ENCODE measurements around the gene FOXP1. TPM values are rescaled to one million over a fixed set of nuclear protein-coding genes. Genes with fewer than 3 reads are reported as not detected.
A peak's percentile ranks its signal among the peaks of the same experiment; 100 is the strongest.

The FOXP1 gene
- polyA plus RNA-seq, 4 donors: 4.9 to 66.5 (median 15.3) TPM

DNA sequence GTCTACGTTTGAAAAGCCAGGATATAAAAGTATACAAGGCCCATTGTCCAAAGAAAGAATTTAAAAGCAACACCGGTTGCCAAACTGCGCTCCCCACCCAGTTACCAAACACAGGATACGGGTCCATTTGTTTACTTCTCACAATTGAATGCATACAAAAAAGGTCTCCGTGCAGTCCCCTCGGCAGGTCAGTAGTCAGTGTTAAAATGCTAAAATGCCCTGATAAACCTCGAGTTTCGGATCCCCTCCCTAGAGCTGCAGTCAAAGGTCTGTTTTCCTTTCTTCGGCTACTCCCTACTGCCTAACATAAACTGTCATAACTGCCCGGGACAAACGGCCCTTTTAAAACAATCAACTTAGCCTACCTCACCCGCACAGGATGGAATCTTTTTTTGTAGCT is 534.6 kb downstream of the FOXP1 start:
- Histone ChIP-seq H3K27me3 (ENCODE audit: control insufficient read depth in 3 of 3, insufficient read depth in 3 of 3, low read length in 3 of 3) (no peaks in the 10 kb centered on the region), H3K36me3 (ENCODE audit: control insufficient read depth in 3 of 3, insufficient read depth in 2 of 3, low read depth in 1 of 3, low read length in 3 of 3) (peaks cover 12 to 27% (median 14%) of the 10 kb centered on the region in 3 donors), H3K9me3 (ENCODE audit: control insufficient read depth in 2 of 2, insufficient read depth in 1 of 2, low read depth in 1 of 2, low read length in 1 of 2) (no peaks in the 10 kb centered on the region), H3K27ac (ENCODE audit: low read depth in 1 of 3, low read length in 2 of 3) (peak overlapping the region; percentile 24 to 81 (median 62)), H3K4me1 (ENCODE audit: control insufficient read depth in 3 of 3, insufficient read depth in 2 of 3, low read depth in 1 of 3, low read length in 2 of 3) (peaks cover 8 to 46% (median 20%) of the 10 kb centered on the region in 3 donors), H3K4me3 (ENCODE audit: low read depth in 1 of 3, low read length in 3 of 3) (no peak overlapping the region)
- no peak for FAIRE-seq
- peak; percentile 50 to 69 for DNase-seq
- 14 to 41% (median 37%) methylated on average over 12 of the region's 12 CpGs for WGBS, 3 donors

DNA sequence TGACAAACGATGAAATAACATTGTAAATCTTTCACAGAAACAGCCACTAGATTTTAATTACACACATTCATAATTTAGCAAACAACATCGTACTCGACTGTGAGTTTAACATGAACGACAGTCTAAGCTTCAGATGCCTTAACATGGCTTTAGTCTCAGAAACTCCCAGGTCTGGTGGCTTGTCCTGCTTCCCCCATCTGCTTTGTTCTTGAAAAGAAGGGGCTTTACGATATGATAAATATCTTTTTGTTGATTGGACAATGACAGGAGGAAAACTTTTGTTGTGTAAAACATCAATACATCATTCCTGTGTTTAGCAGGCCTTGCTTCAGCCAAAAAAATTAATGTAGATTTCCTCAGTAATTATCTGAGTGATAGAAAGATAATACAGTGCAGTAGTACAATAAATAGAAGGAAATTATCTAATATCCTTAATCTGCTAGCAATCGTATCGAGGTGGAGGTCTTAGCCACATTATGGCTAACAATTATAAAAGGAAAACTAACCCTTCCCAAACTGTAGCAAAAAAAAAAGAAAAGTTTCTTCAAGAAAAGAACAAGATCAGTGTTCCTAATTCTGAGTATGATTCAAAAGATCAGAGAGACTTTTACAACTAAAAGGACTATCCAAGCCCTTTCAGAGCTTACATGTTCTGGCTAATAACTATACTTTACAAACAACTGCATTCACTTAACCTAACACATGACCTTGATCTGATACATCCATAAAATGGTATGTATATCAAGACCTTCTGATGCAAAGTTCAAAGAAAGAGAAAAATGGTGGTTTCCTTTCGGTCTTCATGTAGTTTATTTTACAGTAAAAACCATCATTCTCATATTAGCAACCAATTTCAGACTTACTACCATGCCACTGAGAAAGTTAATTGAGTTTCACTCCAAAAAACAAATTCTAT is 535.7 kb downstream of the FOXP1 start:
- WGBS, 3 donors: 71 to 79% (median 77%) methylated on average over 8 of the region's 8 CpGs
- H3K4me3 ChIP-seq (ENCODE audit: low read depth in 1 of 3, low read length in 3 of 3): no peak overlapping the region
- no peaks in the 10 kb centered on the region for H3K9me3 ChIP-seq (ENCODE audit: control insufficient read depth in 2 of 2, insufficient read depth in 1 of 2, low read depth in 1 of 2, low read length in 1 of 2)
- FAIRE-seq (no peak), DNase-seq (no peak)
- H3K27ac ChIP-seq (ENCODE audit: low read depth in 1 of 3, low read length in 2 of 3): peak overlapping the region in 1 of 3 donors; percentile 81
- peaks cover 8 to 45% (median 20%) of the 10 kb centered on the region in 3 donors for H3K4me1 ChIP-seq (ENCODE audit: control insufficient read depth in 3 of 3, insufficient read depth in 2 of 3, low read depth in 1 of 3, low read length in 2 of 3)
- no peaks in the 10 kb centered on the region for H3K27me3 ChIP-seq (ENCODE audit: control insufficient read depth in 3 of 3, insufficient read depth in 3 of 3, low read length in 3 of 3)
- peaks cover 8 to 22% (median 16%) of the 10 kb centered on the region in 3 donors for H3K36me3 ChIP-seq (ENCODE audit: control insufficient read depth in 3 of 3, insufficient read depth in 2 of 3, low read depth in 1 of 3, low read length in 3 of 3)

DNA sequence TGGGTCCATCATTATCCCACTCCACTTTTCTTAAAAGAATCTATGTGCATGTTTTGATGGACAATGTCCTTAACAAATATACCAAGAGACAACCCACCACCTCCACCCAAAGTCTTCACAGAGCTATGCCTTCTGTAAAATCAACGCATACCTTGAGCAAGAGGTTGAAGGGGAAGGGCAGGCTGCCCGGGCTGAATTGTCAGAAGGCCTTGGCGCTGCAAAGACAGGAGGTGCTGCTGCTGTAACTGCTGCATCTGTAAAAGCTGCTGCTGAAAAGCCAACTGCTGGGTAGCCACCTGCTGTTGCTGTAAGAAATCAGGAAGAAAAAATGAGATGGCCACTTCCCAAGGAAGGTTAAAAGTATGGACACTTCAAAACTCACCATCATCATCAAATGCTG is 536.7 kb downstream of the FOXP1 start:
- Histone ChIP-seq H3K4me1 (ENCODE audit: control insufficient read depth in 3 of 3, insufficient read depth in 2 of 3, low read depth in 1 of 3, low read length in 2 of 3) (peaks cover 8 to 35% (median 20%) of the 10 kb centered on the region in 3 donors), H3K27me3 (ENCODE audit: control insufficient read depth in 3 of 3, insufficient read depth in 3 of 3, low read length in 3 of 3) (no peaks in the 10 kb centered on the region), H3K36me3 (ENCODE audit: control insufficient read depth in 3 of 3, insufficient read depth in 2 of 3, low read depth in 1 of 3, low read length in 3 of 3) (peaks cover 7 to 21% (median 16%) of the 10 kb centered on the region in 3 donors), H3K9me3 (ENCODE audit: control insufficient read depth in 2 of 2, insufficient read depth in 1 of 2, low read depth in 1 of 2, low read length in 1 of 2) (no peaks in the 10 kb centered on the region), H3K27ac (ENCODE audit: low read depth in 1 of 3, low read length in 2 of 3) (no peak overlapping the region), H3K4me3 (ENCODE audit: low read depth in 1 of 3, low read length in 3 of 3) (no peak overlapping the region)
- 82 to 91% (median 84%) methylated on average over 3 of the region's 3 CpGs for WGBS, 3 donors
- DNase-seq: no peak
- no peak for FAIRE-seq

DNA sequence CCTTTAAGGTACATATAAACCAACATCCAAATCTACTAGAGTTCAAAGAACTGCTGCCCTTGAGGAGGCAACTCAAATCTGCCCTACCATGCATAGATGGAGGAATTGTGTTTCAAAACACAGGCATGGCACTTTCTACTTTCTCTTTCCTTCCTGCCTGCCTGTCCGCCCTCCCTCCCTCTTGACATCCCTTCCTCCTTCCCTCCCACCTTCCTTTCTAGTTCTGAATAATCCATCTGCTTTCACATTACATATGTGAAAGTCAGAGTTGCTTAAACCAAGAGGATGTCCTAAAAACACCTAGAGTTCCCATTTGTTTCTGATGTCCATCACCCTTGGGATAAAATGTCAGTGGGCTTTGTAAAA is 537.6 kb downstream of the FOXP1 start:
- Histone ChIP-seq H3K27me3 (ENCODE audit: control insufficient read depth in 3 of 3, insufficient read depth in 3 of 3, low read length in 3 of 3) (no peaks in the 10 kb centered on the region), H3K27ac (ENCODE audit: low read depth in 1 of 3, low read length in 2 of 3) (no peak overlapping the region), H3K4me3 (ENCODE audit: low read depth in 1 of 3, low read length in 3 of 3) (no peak overlapping the region), H3K9me3 (ENCODE audit: control insufficient read depth in 2 of 2, insufficient read depth in 1 of 2, low read depth in 1 of 2, low read length in 1 of 2) (no peaks in the 10 kb centered on the region), H3K36me3 (ENCODE audit: control insufficient read depth in 3 of 3, insufficient read depth in 2 of 3, low read depth in 1 of 3, low read length in 3 of 3) (peaks cover 3 to 20% (median 17%) of the 10 kb centered on the region in 3 donors), H3K4me1 (ENCODE audit: control insufficient read depth in 3 of 3, insufficient read depth in 2 of 3, low read depth in 1 of 3, low read length in 2 of 3) (peaks cover 8 to 26% (median 13%) of the 10 kb centered on the region in 3 donors)
- FAIRE-seq: no peak
- 71 to 100% (median 75%) methylated on average over 1 of the region's 1 CpG for WGBS, 3 donors
- no peak for DNase-seq

DNA sequence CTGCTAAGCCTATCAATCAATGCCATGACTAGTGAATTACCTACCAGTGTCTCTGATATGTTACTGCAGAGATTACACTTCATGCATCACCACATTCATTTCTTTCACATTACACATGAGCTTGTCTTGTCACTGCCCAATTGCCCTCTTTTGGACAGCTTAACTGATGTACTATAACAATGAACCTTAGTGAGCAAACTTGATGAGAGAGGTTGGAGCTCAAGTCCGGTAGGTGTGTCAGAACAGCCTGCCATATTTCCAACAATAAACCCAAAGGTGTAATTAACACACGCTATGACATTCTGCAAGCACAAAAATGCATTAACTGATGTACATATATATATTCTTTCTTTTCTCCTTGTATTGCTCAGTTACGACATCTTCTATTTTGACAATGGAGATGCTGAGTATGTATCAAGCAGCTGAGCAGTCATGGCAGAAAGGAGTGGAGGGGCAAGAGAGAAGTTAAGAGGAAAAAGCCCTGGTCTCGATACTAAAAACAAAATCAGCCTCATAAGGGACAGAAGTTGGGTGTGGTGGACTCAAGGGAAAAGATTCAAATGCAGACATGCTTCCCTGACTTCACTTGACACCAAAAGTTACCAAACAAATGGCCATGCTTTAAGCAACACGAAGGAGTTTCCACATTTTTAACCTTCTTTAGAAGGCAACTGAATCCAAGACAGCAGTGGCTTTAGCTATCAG is 538.2 kb downstream of the FOXP1 start:
- peaks cover 6 to 24% (median 20%) of the 10 kb centered on the region in 3 donors for H3K36me3 ChIP-seq (ENCODE audit: control insufficient read depth in 3 of 3, insufficient read depth in 2 of 3, low read depth in 1 of 3, low read length in 3 of 3)
- no peaks in the 10 kb centered on the region for H3K27me3 ChIP-seq (ENCODE audit: control insufficient read depth in 3 of 3, insufficient read depth in 3 of 3, low read length in 3 of 3)
- FAIRE-seq: no peak
- H3K27ac ChIP-seq (ENCODE audit: low read depth in 1 of 3, low read length in 2 of 3): no peak overlapping the region
- peaks cover 8 to 21% (median 12%) of the 10 kb centered on the region in 3 donors for H3K4me1 ChIP-seq (ENCODE audit: control insufficient read depth in 3 of 3, insufficient read depth in 2 of 3, low read depth in 1 of 3, low read length in 2 of 3)
- 91 to 97% (median 95%) methylated on average over 5 of the region's 5 CpGs for WGBS, 3 donors
- no peak for DNase-seq
- no peak overlapping the region for H3K4me3 ChIP-seq (ENCODE audit: low read depth in 1 of 3, low read length in 3 of 3)
- H3K9me3 ChIP-seq (ENCODE audit: control insufficient read depth in 2 of 2, insufficient read depth in 1 of 2, low read depth in 1 of 2, low read length in 1 of 2): no peaks in the 10 kb centered on the region

DNA sequence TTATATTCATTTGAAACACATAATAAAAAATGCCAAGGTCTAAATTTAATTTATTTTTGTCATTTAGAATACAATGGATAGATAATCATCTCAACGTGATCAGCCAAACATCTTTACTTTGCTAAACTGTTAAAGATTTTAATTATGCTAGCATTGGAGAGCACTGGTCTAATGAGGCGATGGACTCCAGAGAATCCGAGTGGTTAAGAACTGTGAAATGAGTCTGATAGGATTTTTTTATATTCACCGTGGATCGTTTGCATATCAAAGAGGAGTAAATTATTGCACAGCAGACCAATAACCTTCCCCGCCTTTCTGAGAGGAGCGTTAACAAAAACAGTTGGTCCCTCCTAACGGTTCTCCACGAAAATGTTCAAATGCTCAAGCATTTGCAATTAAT is 540.8 kb downstream of the FOXP1 start:
- H3K27me3 ChIP-seq (ENCODE audit: control insufficient read depth in 3 of 3, insufficient read depth in 3 of 3, low read length in 3 of 3): no peaks in the 10 kb centered on the region
- peaks cover 6 to 30% (median 26%) of the 10 kb centered on the region in 3 donors for H3K36me3 ChIP-seq (ENCODE audit: control insufficient read depth in 3 of 3, insufficient read depth in 2 of 3, low read depth in 1 of 3, low read length in 3 of 3)
- no peaks in the 10 kb centered on the region for H3K9me3 ChIP-seq (ENCODE audit: control insufficient read depth in 2 of 2, insufficient read depth in 1 of 2, low read depth in 1 of 2, low read length in 1 of 2)
- no peak overlapping the region for H3K27ac ChIP-seq (ENCODE audit: low read depth in 1 of 3, low read length in 2 of 3)
- WGBS, 3 donors: 89 to 94% (median 92%) methylated on average over 9 of the region's 9 CpGs
- peaks cover 0 to 6% (median under 1%) of the 10 kb centered on the region in 3 donors for H3K4me1 ChIP-seq (ENCODE audit: control insufficient read depth in 3 of 3, insufficient read depth in 2 of 3, low read depth in 1 of 3, low read length in 2 of 3)
- DNase-seq (no peak), FAIRE-seq (no peak)
- no peak overlapping the region for H3K4me3 ChIP-seq (ENCODE audit: low read depth in 1 of 3, low read length in 3 of 3)

DNA sequence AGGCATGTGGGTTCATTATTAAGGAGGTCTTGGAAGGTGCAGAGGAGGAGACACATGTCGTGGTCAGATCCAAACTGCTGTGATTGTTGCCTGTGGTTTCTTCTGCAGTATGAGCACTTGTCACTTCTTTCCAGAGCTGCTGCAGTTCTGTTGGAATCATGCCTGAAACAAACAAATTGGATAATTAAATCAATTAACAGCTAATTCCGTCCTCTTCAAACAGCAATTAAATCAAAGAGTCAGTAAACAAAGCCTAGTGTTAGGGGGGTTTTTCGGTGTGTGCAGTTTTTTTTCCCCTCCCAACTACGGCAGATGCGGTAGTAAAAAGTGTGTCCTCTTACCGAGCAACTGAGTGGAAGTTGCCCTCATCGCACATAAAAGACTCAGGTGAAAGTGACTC is 542.2 kb downstream of the FOXP1 start:
- Histone ChIP-seq H3K9me3 (ENCODE audit: control insufficient read depth in 2 of 2, insufficient read depth in 1 of 2, low read depth in 1 of 2, low read length in 1 of 2) (no peaks in the 10 kb centered on the region), H3K27me3 (ENCODE audit: control insufficient read depth in 3 of 3, insufficient read depth in 3 of 3, low read length in 3 of 3) (no peaks in the 10 kb centered on the region), H3K4me3 (ENCODE audit: low read depth in 1 of 3, low read length in 3 of 3) (no peak overlapping the region), H3K36me3 (ENCODE audit: control insufficient read depth in 3 of 3, insufficient read depth in 2 of 3, low read depth in 1 of 3, low read length in 3 of 3) (peaks cover 6 to 28% (median 24%) of the 10 kb centered on the region in 3 donors), H3K27ac (ENCODE audit: low read depth in 1 of 3, low read length in 2 of 3) (no peak overlapping the region), H3K4me1 (ENCODE audit: control insufficient read depth in 3 of 3, insufficient read depth in 2 of 3, low read depth in 1 of 3, low read length in 2 of 3) (peaks cover 0 to 6% (median 0%) of the 10 kb centered on the region in 3 donors)
- whole genome bisulfite sequencing, 3 donors: 84 to 93% (median 91%) methylated on average over 7 of the region's 7 CpGs
- FAIRE-seq (no peak), DNase-seq (no peak)

DNA sequence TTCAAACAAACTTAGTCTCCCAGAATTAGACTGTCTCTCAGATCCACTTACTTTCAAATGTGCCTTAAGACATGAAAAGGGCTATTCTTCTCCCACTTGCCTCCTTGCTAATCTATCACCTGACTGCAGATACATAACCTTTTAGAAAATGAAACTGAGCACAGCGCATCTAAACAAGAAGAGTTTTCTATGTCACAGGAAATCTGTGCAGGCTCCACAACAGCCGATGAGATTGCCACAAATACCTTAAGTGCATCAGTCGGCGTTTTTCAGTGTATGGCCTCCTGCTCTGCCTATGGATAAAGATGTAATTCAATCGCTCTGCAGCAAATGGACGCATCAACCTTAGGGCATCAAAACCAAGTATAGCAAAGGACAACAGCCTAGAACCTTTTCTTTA is 544.2 kb downstream of the FOXP1 start:
- Histone ChIP-seq H3K36me3 (ENCODE audit: control insufficient read depth in 3 of 3, insufficient read depth in 2 of 3, low read depth in 1 of 3, low read length in 3 of 3) (peaks cover 8 to 32% (median 16%) of the 10 kb centered on the region in 3 donors), H3K27me3 (ENCODE audit: control insufficient read depth in 3 of 3, insufficient read depth in 3 of 3, low read length in 3 of 3) (no peaks in the 10 kb centered on the region), H3K9me3 (ENCODE audit: control insufficient read depth in 2 of 2, insufficient read depth in 1 of 2, low read depth in 1 of 2, low read length in 1 of 2) (no peaks in the 10 kb centered on the region), H3K4me3 (ENCODE audit: low read depth in 1 of 3, low read length in 3 of 3) (no peak overlapping the region), H3K27ac (ENCODE audit: low read depth in 1 of 3, low read length in 2 of 3) (no peak overlapping the region), H3K4me1 (ENCODE audit: control insufficient read depth in 3 of 3, insufficient read depth in 2 of 3, low read depth in 1 of 3, low read length in 2 of 3) (peaks cover 0 to 3% (median 0%) of the 10 kb centered on the region in 3 donors)
- FAIRE-seq (no peak), DNase-seq (no peak)
- WGBS, 3 donors: 72 to 90% (median 81%) methylated on average over 6 of the region's 6 CpGs

All from small intestine (tissue), 7 donors.